HG03565 (cell line): ENCODE measurements around the gene TMEM52.
"Not testable (repeated sequence)": the region's sequence is repeated elsewhere in the genome, so short reads cannot be mapped to it uniquely, and the experiment has no call there.

ENCODE experiments used
- ATAC-seq: cut with Tn5 transposase; IDR thresholded peaks from one replicate; pipeline ENCODE4 v1.9.1; 2021; ENCODE audit warnings: mild to moderate bottlenecking, moderate library complexity; ENCODE audit not compliant: unreplicated experiment

Gene TMEM52

DNA sequence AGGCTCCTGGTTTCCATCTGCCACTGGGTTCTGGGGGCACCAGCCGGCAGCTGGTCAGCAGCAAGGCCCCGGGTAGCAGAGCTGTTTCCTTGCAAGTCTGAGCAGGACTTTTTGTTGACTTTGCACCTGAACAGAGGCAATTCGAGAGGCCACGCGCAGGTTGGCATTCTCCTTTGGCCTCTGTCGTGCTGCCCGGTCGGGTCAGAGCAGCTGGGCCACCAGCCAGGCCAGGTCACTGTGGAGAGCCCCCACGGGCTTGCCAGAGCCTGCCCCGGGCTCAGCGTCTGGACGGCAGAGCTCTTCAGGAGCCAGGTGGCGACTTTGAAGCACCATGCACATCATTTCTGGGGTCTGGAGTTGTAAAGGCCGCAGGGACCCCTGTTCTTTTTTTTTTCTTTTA, 28.4 kb upstream of the TMEM52 start:
- ATAC-seq, result no peak

GRCh38 chr1:1946540-1946939, 27.5 kb upstream of the TMEM52 start:
- ATAC-seq, result no peak

- ATAC-seq, result no peak
These were observed 26.8 kb upstream of the TMEM52 start for GRCh38 chr1:1945782-1946393.

DNA sequence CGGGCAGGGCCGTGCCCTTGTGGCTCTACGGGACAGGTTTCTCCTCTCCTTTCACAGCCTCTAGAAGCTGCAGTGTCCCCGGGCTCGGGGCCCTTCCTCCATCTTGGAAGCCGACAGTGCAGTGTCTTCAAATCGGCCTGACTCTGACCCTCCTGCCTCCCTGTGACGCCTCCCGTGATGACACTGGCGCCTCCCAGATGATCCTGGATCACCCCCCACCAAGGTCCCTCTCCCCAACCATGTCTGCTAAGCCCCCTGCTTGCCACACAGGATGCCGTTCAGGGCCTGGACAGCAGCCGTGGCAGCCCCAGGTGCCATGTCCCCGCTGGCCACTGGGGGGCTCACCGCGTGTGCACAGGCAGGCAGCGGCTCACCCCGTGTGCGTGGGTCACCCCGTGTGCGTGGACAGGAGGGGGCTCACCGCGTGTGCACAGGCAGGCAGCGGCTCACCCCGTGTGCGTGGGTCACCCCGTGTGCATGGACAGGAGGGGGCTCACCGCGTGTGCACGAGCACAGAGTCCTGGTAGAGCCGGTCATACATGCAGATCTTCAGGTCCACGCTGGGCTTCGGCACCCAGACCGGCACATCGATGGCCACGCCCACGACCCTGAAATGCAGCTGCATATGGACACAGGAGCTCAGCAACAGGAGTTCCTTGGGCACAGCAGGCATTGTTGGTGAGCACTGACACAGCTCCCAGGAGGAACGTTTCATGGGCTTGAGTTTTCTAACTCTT, 24.9 kb upstream of the TMEM52 start:
- ATAC-seq, result no peak

GRCh38 chr1:1942753-1943656, 23.9 kb upstream of the TMEM52 start:
- ATAC-seq, result no peak

- no peak for ATAC-seq
These were observed 23.0 kb upstream of the TMEM52 start for GRCh38 chr1:1941868-1942752.

DNA sequence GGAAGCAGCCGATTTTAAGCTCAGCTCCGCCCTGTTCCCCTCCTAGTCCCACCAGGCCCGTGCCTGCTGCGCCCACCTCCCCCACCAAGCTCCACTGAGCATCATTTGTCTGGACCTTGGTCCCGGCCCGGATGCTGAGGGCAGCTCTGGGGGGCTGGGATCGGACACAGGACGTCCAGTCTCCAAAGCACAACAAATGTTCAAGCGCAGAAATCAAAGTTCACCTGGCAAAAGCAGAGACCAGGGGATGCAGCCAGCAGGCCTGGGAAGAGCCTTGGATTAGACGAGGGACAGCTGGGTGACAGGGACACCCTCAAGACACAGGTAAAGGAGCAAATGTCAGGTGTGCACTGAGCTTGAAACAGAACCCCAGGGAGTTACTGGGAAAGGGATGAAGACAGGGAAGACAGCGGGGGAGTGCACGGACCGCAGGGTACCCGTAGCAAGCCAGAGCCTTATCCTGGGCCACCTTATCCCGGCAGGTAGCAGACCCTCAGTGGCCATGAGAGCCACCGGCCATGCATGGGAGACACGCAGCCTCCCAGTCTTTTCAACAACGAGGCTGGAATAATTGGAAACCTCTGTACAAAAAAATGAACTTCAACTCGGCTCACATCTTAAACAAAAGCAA, 22.2 kb upstream of the TMEM52 start:
- ATAC-seq, result no peak

- no peak for ATAC-seq
These were observed 21.0 kb upstream of the TMEM52 start for GRCh38 chr1:1940123-1940425.

- ATAC-seq, result no peak
These were observed 20.4 kb upstream of the TMEM52 start for GRCh38 chr1:1939296-1940122.

DNA sequence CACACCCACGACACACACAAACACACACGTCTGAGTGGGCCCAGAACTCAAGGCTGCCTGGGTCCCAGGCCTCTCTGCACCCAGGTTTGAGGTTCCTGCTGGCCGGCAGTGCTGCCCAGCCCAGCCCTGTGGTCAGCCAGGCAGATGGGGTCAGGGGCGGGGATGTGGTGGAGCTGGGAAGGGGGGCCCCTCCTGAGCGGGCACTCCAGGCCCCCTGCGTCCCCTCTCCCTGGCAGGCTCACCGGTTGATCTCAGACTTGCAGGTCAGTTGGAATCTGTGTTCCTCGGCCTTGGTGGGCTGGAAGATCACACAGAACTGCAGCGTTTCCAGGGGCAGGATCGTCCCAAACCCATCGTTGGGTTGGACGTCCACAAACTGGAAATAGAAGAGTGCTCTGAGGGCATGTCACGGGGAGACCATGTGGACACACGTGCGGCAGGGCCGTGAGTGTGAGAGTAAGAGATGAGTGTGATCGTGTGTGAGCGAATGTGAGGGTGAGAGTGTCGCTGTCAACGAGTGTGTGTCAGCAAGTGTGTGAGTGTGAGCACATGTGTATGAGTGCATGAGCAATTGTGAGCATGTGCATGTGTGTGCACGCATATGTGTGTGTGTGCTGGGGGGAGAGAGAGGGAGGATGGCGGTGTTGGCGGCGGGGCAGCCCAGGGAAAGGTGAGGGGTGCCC, 19.7 kb upstream of the TMEM52 start:
- no peak for ATAC-seq

- ATAC-seq, result no peak
These were observed 19.1 kb upstream of the TMEM52 start for GRCh38 chr1:1938276-1938573.

GRCh38 chr1:1937549-1938275, 18.6 kb upstream of the TMEM52 start:
- ATAC-seq, result no peak

GRCh38 chr1:1937061-1937460, 18.0 kb upstream of the TMEM52 start:
- no peak for ATAC-seq

DNA sequence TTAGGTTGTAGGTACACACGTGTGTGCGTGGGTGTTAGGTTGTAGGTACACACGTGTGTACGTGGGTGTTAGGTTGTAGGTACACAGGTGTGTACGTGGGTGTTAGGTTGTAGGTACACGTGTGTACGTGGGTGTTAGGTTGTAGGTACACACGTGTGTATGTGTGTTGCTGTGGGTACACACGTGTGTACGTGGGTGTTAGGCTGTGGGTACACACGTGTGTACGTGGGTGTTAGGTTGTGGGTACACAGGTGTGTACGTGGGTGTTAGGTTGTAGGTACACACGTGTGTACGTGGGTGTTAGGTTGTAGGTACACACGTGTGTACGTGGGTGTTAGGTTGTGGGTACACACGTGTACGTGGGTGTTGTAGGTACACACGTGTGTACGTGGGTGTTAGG, 15.8 kb upstream of the TMEM52 start:
- not testable (repeated sequence) for ATAC-seq

GRCh38 chr1:1929639-1930545, 10.8 kb upstream of the TMEM52 start:
- no peak for ATAC-seq

- no peak for ATAC-seq
These were observed 10.1 kb upstream of the TMEM52 start for GRCh38 chr1:1929102-1929638.
